Measurements from ENCODE around the gene TMEM72.
A peak's percentile ranks its signal among the peaks of the same experiment; 100 is the strongest.

Gene TMEM72

GRCh38 chr10:44917848-44918247, 6.7 kb downstream of the TMEM72 start:
- no peak for DNase-seq (ENCODE audit: low spot score)
- no peak for FAIRE-seq

GRCh38 chr10:44920252-44920651, 9.1 kb downstream of the TMEM72 start:
- FAIRE-seq (no peak), DNase-seq (ENCODE audit: low spot score) (no peak)

GRCh38 chr10:44921061-44921460, 9.9 kb downstream of the TMEM72 start:
- no peak for FAIRE-seq

GRCh38 chr10:44921506-44921905, 10.4 kb downstream of the TMEM72 start:
- FAIRE-seq: no peak
- no peak for DNase-seq (ENCODE audit: low spot score)

More at GRCh38 chr10:44921061-44921460, 9.9 kb downstream of the TMEM72 start:
- DNase-seq (ENCODE audit: low spot score): no peak

- no peak for FAIRE-seq
- no peak for DNase-seq (ENCODE audit: low spot score)
Measured at GRCh38 chr10:44922021-44922420, 10.9 kb downstream of the TMEM72 start.

GRCh38 chr10:44922796-44923545, 11.8 kb downstream of the TMEM72 start:
- no peak for FAIRE-seq

GRCh38 chr10:44923611-44924010, 12.5 kb downstream of the TMEM72 start:
- DNase-seq (ENCODE audit: low spot score) (no peak), FAIRE-seq (no peak)

More at GRCh38 chr10:44922796-44923545, 11.8 kb downstream of the TMEM72 start:
- no peak for DNase-seq (ENCODE audit: low spot score)

- FAIRE-seq: no peak
Measured at GRCh38 chr10:44924261-44925040, 13.3 kb downstream of the TMEM72 start.

GRCh38 chr10:44925224-44925623, 14.1 kb downstream of the TMEM72 start:
- DNase-seq (ENCODE audit: low spot score): no peak
- no peak for FAIRE-seq

More at GRCh38 chr10:44924261-44925040, 13.3 kb downstream of the TMEM72 start:
- no peak for DNase-seq (ENCODE audit: low spot score)

GRCh38 chr10:44925811-44926750, 14.9 kb downstream of the TMEM72 start:
- no peak for FAIRE-seq
- no peak for DNase-seq (ENCODE audit: low spot score)

GRCh38 chr10:44926751-44927351, 15.7 kb downstream of the TMEM72 start:
- no peak for FAIRE-seq

GRCh38 chr10:44927352-44927751, 16.2 kb downstream of the TMEM72 start:
- DNase-seq (ENCODE audit: low spot score): peak; percentile 45
- FAIRE-seq: no peak

More at GRCh38 chr10:44926751-44927351, 15.7 kb downstream of the TMEM72 start:
- no peak for DNase-seq (ENCODE audit: low spot score)

- no peak for FAIRE-seq
- no peak for DNase-seq (ENCODE audit: low spot score)
Measured at GRCh38 chr10:44928462-44928861, 17.3 kb downstream of the TMEM72 start.

GRCh38 chr10:44929356-44930255, 18.5 kb downstream of the TMEM72 start:
- no peak for FAIRE-seq
- no peak for DNase-seq (ENCODE audit: low spot score)

- DNase-seq (ENCODE audit: low spot score) (no peak), FAIRE-seq (no peak)
Measured at GRCh38 chr10:44930904-44931620, 19.9 kb downstream of the TMEM72 start.

- FAIRE-seq (no peak), DNase-seq (ENCODE audit: low spot score) (no peak)
Measured at GRCh38 chr10:44931621-44932516, 20.7 kb downstream of the TMEM72 start.

GRCh38 chr10:44932517-44933450, 21.6 kb downstream of the TMEM72 start:
- FAIRE-seq (no peak), DNase-seq (ENCODE audit: low spot score) (peak; percentile 72)
